ENCODE data around the gene MACO1.

GRCh38 chr1:25485536-25486411 is 55.1 kb downstream of the MACO1 start:
- TF ChIP-seq CTCF (IDR thresholded peaks at IDR 0.05) (no peak), ZFX (IDR thresholded peaks at IDR 0.05; ENCODE audit: borderline replicate concordance) (no peak)

Data from 22Rv1 (cell line).